GM19397 (cell line): ENCODE measurements around the gene MINPP1.
"Not testable (repeated sequence)": the region's sequence is repeated elsewhere in the genome, so short reads cannot be mapped to it uniquely, and the experiment has no call there.

Experiments
- ATAC-seq: cut with Tn5 transposase; IDR thresholded peaks from one replicate; pipeline ENCODE4 v1.9.1; 2021; ENCODE audit warnings: mild to moderate bottlenecking, moderate library complexity; ENCODE audit not compliant: unreplicated experiment

MINPP1 gene, protein sequence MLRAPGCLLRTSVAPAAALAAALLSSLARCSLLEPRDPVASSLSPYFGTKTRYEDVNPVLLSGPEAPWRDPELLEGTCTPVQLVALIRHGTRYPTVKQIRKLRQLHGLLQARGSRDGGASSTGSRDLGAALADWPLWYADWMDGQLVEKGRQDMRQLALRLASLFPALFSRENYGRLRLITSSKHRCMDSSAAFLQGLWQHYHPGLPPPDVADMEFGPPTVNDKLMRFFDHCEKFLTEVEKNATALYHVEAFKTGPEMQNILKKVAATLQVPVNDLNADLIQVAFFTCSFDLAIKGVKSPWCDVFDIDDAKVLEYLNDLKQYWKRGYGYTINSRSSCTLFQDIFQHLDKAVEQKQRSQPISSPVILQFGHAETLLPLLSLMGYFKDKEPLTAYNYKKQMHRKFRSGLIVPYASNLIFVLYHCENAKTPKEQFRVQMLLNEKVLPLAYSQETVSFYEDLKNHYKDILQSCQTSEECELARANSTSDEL

DNA sequence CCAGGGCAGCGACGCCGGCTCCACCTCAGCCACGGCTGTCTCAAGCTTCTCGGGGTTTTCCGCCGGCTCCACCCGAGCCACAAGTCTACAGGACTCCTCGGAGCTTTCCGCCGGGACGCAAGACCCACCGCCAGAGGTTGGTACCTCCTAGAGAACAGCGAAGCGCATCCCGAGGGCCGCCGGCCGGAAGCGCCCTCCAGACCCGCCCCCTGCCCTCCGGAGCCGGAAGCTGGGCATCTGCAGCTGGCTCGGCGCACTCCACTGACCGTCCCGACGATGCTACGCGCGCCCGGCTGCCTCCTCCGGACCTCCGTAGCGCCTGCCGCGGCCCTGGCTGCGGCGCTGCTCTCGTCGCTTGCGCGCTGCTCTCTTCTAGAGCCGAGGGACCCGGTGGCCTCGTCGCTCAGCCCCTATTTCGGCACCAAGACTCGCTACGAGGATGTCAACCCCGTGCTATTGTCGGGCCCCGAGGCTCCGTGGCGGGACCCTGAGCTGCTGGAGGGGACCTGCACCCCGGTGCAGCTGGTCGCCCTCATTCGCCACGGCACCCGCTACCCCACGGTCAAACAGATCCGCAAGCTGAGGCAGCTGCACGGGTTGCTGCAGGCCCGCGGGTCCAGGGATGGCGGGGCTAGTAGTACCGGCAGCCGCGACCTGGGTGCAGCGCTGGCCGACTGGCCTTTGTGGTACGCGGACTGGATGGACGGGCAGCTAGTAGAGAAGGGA is at the start of gene MINPP1:
Gene MINPP1 (plus strand): TSS at position 254 of the 726 bp plus-strand sequence. CDS start 23 bp downstream, at position 277.
- peak; percentile 92 for ATAC-seq

DNA sequence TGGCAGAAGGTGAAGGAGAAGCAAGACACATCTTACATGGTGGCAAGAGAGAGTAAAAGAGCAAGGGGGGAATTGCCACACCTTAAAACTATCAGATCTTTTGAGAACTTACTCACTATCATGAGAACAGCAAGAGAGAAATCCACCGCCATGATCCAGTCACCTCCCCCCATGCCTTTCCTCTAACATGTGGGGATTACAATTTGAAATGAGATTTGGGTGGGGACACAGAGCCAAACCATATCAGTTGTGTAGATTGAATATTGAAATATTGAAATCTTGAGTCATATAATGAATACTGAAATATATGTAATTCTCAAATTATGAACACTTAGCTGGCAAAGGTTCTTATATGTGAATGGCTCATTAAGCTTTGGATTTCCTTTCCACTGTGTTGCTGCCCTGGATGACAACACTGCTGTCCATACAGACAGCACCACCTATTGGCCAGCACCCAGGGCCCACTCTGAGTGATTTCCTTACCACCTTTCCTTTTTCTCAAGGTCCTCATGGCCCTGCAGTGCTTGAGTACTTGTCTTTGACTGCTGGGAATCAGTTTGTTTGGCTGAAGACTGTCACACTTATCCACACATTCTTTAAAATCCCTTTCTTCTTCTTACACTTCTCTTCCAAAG is 48.0 kb upstream of the MINPP1 start:
- not testable (repeated sequence) for ATAC-seq

DNA sequence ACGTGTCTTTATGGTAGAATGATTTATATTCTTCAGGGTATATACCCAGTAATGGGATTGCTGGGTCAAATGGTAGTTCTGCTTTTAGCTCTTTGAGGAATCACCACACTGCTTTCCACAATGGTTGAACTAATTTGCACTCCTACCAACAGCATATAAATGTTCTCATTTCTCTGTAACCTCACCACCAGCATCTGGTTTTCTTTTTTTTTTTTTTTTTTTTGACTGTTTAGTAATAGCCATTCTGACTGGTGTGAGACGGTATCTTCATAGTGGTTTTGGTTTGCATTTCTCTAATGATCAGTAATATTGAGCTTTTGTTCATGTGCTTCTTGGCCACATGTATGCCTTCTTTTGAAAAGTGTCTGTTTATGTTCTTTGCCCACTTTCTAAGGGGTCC is 42.9 kb upstream of the MINPP1 start:
- not testable (repeated sequence) for ATAC-seq

DNA sequence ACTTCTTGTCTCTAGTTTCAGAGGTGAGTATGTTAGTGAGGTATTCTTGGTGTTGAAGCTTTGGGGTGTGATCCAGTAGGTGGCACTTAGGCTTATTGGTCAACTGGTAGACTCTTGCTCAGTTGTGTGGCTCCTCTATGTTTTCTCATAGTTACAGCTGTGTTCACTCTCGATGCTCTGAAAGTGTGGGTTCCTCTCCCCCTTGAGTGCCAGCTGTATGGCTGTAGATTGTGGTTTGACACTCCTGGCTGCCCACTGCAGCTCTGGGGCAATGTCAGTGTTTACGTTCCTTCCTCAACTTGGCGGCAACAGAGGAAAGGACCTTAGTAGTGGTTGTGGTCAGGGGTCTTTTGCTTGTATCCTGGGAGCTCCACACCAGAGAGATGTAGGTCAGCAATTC is 37.8 kb upstream of the MINPP1 start:
- ATAC-seq, result not testable (repeated sequence)

DNA sequence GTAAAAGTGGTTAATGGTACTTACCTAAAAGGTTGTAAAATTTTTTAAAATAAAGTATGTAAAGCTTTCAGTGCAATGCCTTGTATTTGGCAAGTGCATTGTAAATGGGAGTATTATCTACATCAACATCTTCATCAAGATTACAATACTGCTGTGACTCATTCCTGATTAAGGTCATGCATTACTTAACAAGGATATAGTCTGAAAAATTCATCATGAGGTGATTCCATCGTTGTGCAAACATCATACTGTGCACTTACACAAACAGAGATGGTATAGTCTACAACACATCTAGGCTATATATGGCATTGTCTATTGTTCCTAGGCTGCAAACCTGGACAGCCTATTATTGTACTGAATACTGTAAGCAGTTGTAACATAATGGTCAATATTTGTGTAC is 16.0 kb upstream of the MINPP1 start:
- not testable (repeated sequence) for ATAC-seq

DNA sequence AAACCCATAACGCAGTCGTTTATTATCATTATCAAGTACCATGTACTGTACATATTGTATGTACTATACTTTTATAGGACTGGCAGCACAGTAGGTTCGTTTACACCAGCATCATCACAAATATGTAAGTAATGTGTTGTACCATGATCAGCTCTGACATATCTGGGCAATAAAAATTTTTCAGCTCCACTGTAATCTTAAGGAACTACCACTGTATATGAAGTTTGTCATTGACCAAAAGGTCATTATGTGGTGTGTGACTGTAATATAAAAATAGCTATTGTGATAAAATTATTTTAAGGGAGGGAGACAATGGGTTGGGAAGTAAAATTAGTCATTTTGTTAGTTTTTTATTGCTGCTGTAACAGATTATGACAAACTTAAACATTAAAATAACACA is 14.4 kb upstream of the MINPP1 start:
- not testable (repeated sequence) for ATAC-seq

DNA sequence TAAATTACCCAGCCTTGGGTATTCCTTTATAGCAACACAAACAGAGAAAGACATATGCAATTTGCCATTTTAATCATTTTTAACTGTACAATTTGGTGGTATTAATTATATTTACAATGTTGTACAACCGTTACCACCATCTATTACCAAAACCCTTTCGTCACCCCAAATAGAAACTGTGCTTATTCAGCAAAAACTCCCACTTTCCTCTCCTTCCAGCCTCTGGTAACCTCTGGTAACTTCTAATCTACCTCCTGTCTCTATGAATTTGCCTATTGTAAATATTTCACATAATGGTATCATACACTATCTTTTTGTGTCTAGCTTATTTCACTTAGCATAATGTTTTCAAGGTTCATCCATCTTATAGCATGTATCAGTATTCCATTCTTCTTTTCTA is 12.2 kb upstream of the MINPP1 start:
- ATAC-seq, result not testable (repeated sequence)

DNA sequence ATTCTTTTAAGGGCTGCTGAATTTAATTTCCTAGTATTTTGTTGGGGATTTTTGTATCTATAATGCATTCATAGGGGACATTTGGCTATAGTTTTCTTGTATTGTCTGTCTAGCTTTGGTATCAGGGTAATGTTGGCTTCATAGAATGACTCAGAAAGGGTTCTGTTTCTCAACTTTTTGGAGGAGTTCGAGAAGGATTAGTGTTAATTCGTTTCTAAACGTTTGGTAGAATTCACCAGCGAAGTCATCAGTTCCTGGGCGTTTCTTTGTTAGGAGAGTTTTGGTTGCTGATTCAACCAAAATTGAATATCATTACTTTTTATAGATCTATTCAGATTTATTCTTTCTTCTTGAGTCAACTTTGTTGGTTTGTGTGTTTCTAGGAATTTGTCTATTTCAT is 9.2 kb upstream of the MINPP1 start:
- not testable (repeated sequence) for ATAC-seq

DNA sequence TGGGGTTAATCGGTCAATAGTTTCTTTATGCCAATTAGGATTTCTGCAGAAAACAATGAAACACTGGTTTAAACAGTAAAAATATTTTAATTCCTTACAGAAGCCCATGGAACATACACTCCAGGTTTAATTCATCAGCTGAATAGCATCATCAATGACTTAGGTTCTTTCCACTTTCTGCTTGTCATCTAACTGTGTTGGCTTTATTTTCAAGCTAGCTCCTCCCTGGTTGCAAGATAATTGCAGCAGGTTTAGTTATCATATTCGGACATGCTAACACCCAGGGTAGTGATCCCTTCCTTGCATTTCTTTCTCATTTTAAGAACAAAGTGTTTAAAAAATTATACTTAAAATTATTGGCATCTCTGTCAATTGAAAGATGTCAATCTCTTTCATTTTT is 7.3 kb upstream of the MINPP1 start:
- ATAC-seq, result not testable (repeated sequence)

DNA sequence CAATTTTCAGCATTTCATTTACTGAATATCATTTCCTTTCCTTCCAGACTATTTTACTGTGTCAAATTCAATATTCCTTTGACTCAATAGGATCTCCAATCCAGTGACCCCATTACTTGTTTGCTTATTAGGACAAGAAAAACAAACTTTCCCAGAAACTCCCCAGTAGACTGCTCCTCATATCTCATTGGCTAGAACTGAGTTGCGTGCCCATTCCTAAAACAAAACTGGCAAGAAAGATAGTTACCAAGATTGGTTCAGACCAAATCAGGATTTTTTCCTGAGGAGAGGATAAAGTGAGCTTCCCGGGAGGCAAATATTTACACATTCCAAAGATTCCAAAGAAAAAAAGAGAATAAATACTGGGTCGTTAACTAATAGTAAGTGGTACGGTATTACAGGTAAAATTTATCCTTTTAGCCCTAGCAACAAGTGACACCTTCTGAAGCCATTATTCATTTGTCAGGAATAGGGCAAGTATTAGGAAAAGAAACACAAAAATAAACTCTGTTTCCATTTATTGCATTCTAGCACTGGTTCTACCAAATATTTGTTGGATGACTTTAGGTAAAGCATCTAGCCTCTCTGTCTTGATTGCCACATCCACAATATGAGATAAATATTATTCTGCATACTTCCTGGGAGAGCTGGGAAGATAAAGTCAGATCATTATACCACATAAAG is 6.4 kb upstream of the MINPP1 start:
- not testable (repeated sequence) for ATAC-seq

DNA sequence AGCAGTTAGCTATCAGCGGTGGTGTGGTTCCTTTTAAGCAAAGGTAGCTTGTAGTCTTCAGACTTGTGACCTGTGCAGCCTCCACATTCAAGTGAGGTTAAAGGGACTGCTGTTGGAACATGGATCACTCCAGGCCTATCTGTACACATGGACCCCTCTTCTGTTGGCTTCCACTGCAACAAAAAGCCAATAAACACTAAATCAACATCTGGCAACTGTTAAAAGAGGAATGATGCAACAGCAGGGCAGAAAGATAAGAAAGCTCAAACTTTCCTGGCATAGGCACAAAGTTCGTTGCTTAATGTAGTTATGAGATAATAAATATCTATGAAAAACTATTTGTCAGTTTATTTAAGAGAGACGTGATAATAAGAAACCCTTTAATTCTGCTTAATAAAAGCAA is 4.0 kb upstream of the MINPP1 start:
- no peak for ATAC-seq

DNA sequence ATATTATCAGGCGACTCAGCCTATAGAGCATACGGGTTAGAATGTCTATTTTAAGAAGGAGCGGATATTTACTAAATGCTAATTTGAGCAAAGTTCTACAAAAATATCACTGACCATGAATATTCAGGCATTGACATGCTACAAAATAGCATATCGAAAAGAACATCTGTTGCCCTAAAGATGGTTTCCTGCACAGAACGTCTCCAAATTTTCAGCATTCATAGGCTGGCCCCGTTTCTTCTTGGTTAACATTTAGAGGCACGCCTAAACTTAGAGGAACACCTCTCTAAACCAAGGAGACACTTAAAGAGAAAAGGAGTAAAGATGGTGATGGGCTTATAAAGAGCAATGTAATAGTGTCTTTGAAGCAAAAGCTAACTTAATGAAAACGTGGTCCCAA is 1.3 kb upstream of the MINPP1 start:
- no peak for ATAC-seq

DNA sequence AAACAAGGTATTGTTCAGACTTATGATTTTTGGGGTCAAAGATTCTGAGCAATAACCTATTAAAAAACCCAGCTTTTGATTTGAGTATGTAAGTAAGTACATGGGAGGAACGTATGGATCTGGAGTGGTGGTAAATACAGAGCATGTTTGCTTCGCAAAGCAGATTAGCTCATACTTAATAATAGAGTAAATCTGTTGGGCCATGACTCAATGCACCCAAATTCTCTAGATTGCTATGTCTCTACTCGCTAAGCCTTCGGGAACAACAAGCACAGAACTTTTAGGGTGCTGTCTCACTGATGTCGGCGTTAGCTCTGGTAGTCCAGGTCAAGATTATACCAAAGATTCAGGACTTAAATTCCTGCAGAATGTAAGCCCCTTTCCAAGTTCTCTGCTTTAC is 807 bp upstream of the MINPP1 start:
- ATAC-seq, result no peak

DNA sequence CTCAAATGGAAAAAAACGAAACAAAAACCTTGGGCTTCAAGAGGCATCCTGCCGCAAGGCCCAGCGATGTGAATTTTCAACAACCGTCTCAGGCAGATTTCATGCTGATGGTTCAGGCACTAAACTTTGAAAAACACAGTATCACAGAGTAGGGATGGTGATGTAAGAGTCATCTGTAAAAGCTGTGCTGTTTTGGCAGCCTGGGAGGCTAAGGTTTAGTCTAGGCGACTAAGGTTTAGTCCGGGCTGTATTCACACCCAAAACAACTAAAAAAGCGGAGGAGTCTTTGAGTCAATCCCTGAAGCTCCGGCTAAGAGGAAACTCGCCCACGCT is 420 bp upstream of the MINPP1 start:
- no peak for ATAC-seq

DNA sequence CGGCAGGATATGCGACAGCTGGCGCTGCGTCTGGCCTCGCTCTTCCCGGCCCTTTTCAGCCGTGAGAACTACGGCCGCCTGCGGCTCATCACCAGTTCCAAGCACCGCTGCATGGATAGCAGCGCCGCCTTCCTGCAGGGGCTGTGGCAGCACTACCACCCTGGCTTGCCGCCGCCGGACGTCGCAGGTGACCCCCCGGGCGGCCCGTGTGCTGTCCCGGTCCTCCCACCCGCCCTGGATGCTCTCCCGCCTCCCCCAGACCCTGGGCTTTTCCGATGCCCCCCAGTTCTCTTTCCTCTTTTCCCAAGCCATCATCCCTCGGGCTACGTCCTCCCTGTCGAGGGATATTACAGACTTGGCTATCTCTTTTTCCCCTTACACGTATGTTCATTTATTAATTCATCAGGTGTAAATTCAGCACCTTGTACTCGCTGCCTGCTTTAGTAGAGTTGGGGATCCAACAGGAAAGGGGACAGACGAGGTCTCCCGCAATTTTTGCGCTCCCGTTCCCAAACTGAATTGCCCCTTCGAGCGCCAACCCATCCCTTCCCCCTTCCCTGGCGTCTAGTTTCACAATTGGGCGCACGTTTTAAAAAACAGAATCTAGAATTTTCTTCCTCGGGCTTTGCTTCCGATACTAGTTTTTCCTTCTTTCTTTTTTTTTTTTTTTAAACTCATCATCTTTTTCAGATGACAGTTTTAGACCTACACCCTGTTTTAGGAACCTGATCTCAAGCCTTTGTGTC is 846 bp downstream of the MINPP1 start:
- ATAC-seq, result peak; percentile 51

DNA sequence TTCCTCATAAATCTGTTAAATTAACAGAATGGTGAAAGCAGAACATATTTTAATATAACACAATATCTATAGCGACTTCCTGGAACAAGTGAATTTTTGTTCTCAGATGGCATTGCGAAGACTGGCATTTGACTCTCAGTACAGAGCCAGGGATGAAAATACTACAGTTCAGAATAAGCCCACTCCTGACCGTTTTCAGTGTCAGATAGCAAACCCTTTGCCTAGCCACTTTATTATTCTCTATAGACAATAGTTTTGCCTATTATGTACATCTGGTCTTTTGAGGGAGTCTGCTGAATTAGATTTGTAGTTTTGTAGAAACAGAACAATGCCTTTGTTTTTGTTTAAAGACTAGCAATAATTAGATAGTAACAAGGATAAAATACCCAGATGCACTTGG is 2.3 kb downstream of the MINPP1 start:
- ATAC-seq, result no peak

DNA sequence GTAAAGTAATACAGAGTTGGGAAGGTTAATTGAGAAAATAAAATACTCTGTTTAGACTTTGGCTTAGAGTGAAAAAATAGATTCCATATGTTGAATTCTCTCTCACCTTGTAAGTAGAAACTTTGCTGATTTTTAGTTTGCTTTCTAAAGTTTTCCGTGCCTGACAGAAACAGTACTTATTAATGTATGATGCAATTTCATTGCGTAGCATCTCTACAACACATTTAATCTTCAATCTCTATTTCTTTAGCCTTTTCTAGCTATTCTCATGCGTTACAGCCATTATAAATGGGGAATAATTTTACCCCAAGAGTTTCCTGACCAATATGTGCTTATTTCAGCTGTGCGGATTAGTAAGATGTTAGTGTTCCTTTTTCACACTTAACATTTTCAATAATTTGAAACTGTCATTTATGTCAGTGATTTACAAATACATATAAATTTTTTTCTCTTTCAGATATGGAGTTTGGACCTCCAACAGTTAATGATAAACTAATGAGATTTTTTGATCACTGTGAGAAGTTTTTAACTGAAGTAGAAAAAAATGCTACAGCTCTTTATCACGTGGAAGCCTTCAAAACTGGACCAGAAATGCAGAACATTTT is 3.3 kb downstream of the MINPP1 start:
- no peak for ATAC-seq

DNA sequence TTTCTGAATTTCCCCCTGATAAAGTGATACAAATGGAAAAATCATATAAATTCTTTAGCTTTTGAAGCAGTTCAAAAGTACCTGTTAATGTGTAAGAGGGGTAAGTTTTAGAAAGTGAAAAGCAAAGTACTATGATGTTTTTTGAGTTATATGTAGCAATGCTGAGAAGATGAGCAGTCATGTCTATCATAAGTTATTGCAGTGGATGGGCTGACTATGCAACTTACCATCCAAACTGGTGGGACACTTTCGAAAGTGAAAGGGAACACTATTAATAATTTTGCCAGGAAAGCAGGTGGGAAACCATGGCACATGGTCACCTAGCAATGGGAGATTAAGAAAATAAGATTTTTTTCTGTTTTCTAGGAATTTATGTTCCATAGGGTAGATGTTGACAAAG is 4.1 kb downstream of the MINPP1 start:
- no peak for ATAC-seq

DNA sequence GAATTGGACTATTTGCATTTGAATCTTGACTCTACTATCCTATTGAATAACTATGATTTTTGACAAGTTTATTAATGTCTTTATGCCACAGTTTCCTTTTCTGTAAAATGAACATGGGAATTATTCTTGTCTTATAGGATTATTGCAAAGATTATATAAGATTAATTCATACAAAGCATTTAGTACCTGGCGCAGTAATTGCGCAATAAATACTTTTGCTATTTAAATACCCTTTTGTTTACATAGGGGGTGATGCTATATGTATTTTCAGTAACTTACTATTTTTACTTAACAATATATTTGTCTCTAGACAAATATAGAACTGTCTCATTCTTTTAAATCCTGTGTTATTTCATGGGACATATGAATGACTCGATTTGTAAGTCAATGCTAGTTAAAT is 5.3 kb downstream of the MINPP1 start:
- no peak for ATAC-seq

DNA sequence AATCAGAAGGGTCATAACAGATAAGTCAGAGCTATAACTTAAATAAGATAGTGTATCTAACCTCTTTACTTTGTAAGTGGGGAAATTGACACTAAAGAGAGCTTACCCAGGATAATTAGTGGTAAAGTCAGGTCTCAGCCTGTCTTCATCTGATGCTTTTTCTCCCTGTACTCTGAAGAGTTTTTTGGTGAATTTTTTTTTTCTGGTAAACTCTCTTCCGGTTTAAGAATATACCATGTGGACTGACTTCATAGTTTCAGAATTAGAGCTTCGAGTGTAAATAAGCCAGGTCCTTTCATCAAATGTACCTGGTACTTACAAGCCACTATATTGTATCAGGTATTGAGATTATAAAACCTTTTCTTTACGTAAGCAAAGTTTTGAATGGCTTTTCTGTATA is 6.8 kb downstream of the MINPP1 start:
- no peak for ATAC-seq
